NK-92 treated with Interleukin-12 subunit alpha and Interleukin-12 subunit beta, amount 100 ng/mL, for 24 hours (cell line): ENCODE measurements around the gene MBTPS2.
A peak's percentile ranks its signal among the peaks of the same experiment; 100 is the strongest.
"Not testable (repeated sequence)": the region's sequence is repeated elsewhere in the genome, so short reads cannot be mapped to it uniquely, and the experiment has no call there.

Experiments used
- DNase-seq: peaks from one replicate; lab custom pipeline; 2025; lab: John Stamatoyannopoulos, UW

Gene MBTPS2

GRCh38 chrX:21856504-21856903, 17.1 kb downstream of the MBTPS2 start:
- DNase-seq: no peak

GRCh38 chrX:21863241-21863640, 23.8 kb downstream of the MBTPS2 start:
- DNase-seq: no peak

- DNase-seq: no peak
These were observed 26.0 kb downstream of the MBTPS2 start for GRCh38 chrX:21865436-21865835.

- DNase-seq: no peak
These were observed 31.1 kb downstream of the MBTPS2 start for GRCh38 chrX:21870494-21870893.

GRCh38 chrX:21873063-21873775, 33.8 kb downstream of the MBTPS2 start:
- DNase-seq: no peak

GRCh38 chrX:21874182-21874581, 34.8 kb downstream of the MBTPS2 start:
- DNase-seq: not testable (repeated sequence)

- no peak for DNase-seq
These were observed 35.6 kb downstream of the MBTPS2 start for GRCh38 chrX:21875013-21875412.

- no peak for DNase-seq
These were observed 42.6 kb downstream of the MBTPS2 start for GRCh38 chrX:21881881-21882574.

GRCh38 chrX:21883258-21883657, 43.8 kb downstream of the MBTPS2 start:
- no peak for DNase-seq

GRCh38 chrX:21885568-21885967, 46.2 kb downstream of the MBTPS2 start:
- no peak for DNase-seq

GRCh38 chrX:21905313-21905712, 65.9 kb downstream of the MBTPS2 start:
- DNase-seq: no peak

GRCh38 chrX:21905953-21906352, 66.5 kb downstream of the MBTPS2 start:
- no peak for DNase-seq

- DNase-seq: no peak
These were observed 67.8 kb downstream of the MBTPS2 start for GRCh38 chrX:21907260-21907659.

- no peak for DNase-seq
These were observed 72.1 kb downstream of the MBTPS2 start for GRCh38 chrX:21911481-21911880.

- no peak for DNase-seq
These were observed 72.8 kb downstream of the MBTPS2 start for GRCh38 chrX:21912220-21912619.

GRCh38 chrX:21912989-21913388, 73.6 kb downstream of the MBTPS2 start:
- no peak for DNase-seq

GRCh38 chrX:21926116-21926515, 86.7 kb downstream of the MBTPS2 start:
- no peak for DNase-seq

GRCh38 chrX:21926527-21927278, 87.3 kb downstream of the MBTPS2 start:
- no peak for DNase-seq

GRCh38 chrX:21929209-21929608, 89.8 kb downstream of the MBTPS2 start:
- DNase-seq: no peak

- DNase-seq: no peak
These were observed 91.6 kb downstream of the MBTPS2 start for GRCh38 chrX:21930986-21931385.

- DNase-seq: peak; percentile 7
These were observed 93.0 kb downstream of the MBTPS2 start for GRCh38 chrX:21932292-21933002.

GRCh38 chrX:21933077-21933476, 93.7 kb downstream of the MBTPS2 start:
- no peak for DNase-seq
